Esophagus muscularis mucosa (tissue), 4 donors: ENCODE results near the gene DFFB.

Experiments used
- EP300 ChIP-seq: sonication (generic); formaldehyde crosslinking; IDR thresholded peaks from one replicate; pipeline ENCODE4 v1.6.1; 2017; ENCODE audit warnings: antibody characterized with exemption
- POLR2AphosphoS5 ChIP-seq, 2 donors: sonication (generic); formaldehyde crosslinking; IDR thresholded peaks; one replicate each; pipeline ENCODE4 v1.6.1; 2017; ENCODE audit warnings: antibody characterized with exemption in 2 of 2
- TF ChIP-seq, protein P1 (sequence below), 3 experiments: fragments of 200-600 bp in 2 of 3; fragments of 450-650 bp in 1 of 3; sonication (generic) in 2 of 3; IDR thresholded peaks; one replicate each; pipeline ENCODE4 v1.5.1; 2017 to 2019; ENCODE audit warnings: antibody characterized with exemption in 3 of 3, mild to moderate bottlenecking in 2 of 3, moderate library complexity in 1 of 3

GRCh38 chr1:3841491-3841890, 15.8 kb upstream of the DFFB start:
- no peak for TF ChIP-seq POLR2AphosphoS5 (IDR thresholded peaks at IDR 0.05)
- TF ChIP-seq, protein P1, sequence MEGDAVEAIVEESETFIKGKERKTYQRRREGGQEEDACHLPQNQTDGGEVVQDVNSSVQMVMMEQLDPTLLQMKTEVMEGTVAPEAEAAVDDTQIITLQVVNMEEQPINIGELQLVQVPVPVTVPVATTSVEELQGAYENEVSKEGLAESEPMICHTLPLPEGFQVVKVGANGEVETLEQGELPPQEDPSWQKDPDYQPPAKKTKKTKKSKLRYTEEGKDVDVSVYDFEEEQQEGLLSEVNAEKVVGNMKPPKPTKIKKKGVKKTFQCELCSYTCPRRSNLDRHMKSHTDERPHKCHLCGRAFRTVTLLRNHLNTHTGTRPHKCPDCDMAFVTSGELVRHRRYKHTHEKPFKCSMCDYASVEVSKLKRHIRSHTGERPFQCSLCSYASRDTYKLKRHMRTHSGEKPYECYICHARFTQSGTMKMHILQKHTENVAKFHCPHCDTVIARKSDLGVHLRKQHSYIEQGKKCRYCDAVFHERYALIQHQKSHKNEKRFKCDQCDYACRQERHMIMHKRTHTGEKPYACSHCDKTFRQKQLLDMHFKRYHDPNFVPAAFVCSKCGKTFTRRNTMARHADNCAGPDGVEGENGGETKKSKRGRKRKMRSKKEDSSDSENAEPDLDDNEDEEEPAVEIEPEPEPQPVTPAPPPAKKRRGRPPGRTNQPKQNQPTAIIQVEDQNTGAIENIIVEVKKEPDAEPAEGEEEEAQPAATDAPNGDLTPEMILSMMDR (IDR thresholded peaks at IDR 0.05), result no peak
- no peak for TF ChIP-seq EP300
